K562 (cell line): ENCODE data around the gene TJAP1. TPM values are rescaled to one million over a fixed set of nuclear protein-coding genes. Genes with fewer than 3 reads are reported as not detected.

Experiments used
- ATF2 ChIP-seq: sonication (generic); formaldehyde crosslinking; IDR thresholded peaks from 2 replicates; pipeline ENCODE4 v1.8.1; 2022; ENCODE audit warnings: missing genetic modification reagents
- CEBPG ChIP-seq, 3 experiments: fragments of 200-800 bp in 1 of 3; sonication (Bioruptor generic) in 1 of 3; sonication (generic) in 1 of 3; formaldehyde crosslinking in 1 of 3; IDR thresholded peaks in 2 of 3; conservative IDR thresholded peaks in 1 of 3; 2 replicates each; pipeline versions ENCODE4 v1.6.1 to v1.8.0; 2016 to 2022; ENCODE audit warnings: missing compliant biosample characterization in 2 of 3, missing genetic modification characterization in 2 of 3, mild to moderate bottlenecking in 1 of 3, missing genetic modification reagents in 1 of 3
- CHD2 ChIP-seq: IDR thresholded peaks from 2 replicates; pipeline ENCODE4 v1.6.1; 2011; ENCODE audit warnings: low read depth, low read length
- E2F4 ChIP-seq: sonication (generic); formaldehyde crosslinking; IDR thresholded peaks from 2 replicates; pipeline ENCODE4 v1.8.0; 2022; ENCODE audit warnings: mild to moderate bottlenecking, low read depth, missing genetic modification reagents
- ERF ChIP-seq: fragments of 450-650 bp; formaldehyde crosslinking; IDR thresholded peaks from 2 replicates; pipeline ENCODE4 v1.4.0; 2020; ENCODE audit warnings: mild to moderate bottlenecking, mixed read lengths
- FUS ChIP-seq: fragments of 200-400 bp; formaldehyde crosslinking; optimal IDR thresholded peaks from 2 replicates; pipeline ENCODE3; 2017; ENCODE audit warnings: low read depth, low read length
- GABPA ChIP-seq: fragments of 200-800 bp; sonication (Bioruptor generic); conservative IDR thresholded peaks from 2 replicates; pipeline ENCODE4 v1.6.1; 2016; ENCODE audit warnings: low read depth, missing genetic modification characterization, missing compliant biosample characterization
- RREB1 ChIP-seq: fragments of 250-450 bp; sonication (Bioruptor Pico); IDR thresholded peaks from 2 replicates; pipeline ENCODE4 v1.4.0; 2020
- SETDB1 ChIP-seq: IDR thresholded peaks from one replicate; pipeline ENCODE4 v1.6.1; 2012; ENCODE audit warnings: low read length, control low read depth, inconsistent platforms
- TCF3 ChIP-seq: sonication (generic); formaldehyde crosslinking; IDR thresholded peaks from 2 replicates; pipeline ENCODE4 v1.4.0; 2020; ENCODE audit warnings: mild to moderate bottlenecking, missing genetic modification reagents
- ZNF224 ChIP-seq: sonication (generic); formaldehyde crosslinking; IDR thresholded peaks from 2 replicates; pipeline ENCODE4 v1.8.0; 2022; ENCODE audit warnings: mild to moderate bottlenecking, missing genetic modification reagents
- ZNF263 ChIP-seq: sonication (generic); formaldehyde crosslinking; IDR thresholded peaks from 2 replicates; pipeline ENCODE4 v1.8.0; 2022; ENCODE audit warnings: mild to moderate bottlenecking, missing genetic modification reagents, borderline replicate concordance
- ZNF79 ChIP-seq: fragments of 250-450 bp; sonication (Bioruptor Pico); IDR thresholded peaks from 2 replicates; pipeline ENCODE4 v1.4.0; 2020; ENCODE audit warnings: low read depth, mild to moderate bottlenecking, moderate library complexity
- polyA plus RNA-seq, 8 experiments: library from polyadenylated mRNA; depleted of rRNA in 4 of 8; stranded (reverse) in 5 of 8; unstranded in 3 of 8; fragments of >200 nt; fragmentation: Nextera tagmentation in 2 of 8; fragmentation: Illumina TruSeq in 1 of 8; extraction: Ambion mirVana in 2 of 8; extraction: Trizol in 1 of 8; gene quantifications; 2 replicates each; pipeline versions ENCODE4 v1.2.1 to v1.2.3, GENCODE V29; 2011 to 2014; ENCODE audit warnings: inconsistent platforms in 1 of 8, missing spikeins in 1 of 8
- total RNA-seq, 7 experiments: library from RNA; depleted of rRNA in 6 of 7; stranded (reverse); fragments of >200 nt in 6 of 7; fragmentation: Illumina TruSeq in 2 of 7; extraction: Trizol in 2 of 7; gene quantifications; 2 replicates each; pipeline versions ENCODE4 v1.2.1 to v1.2.3, GENCODE V29; 2011 to 2021; ENCODE audit warnings: low replicate concordance in 1 of 7
- TF ChIP-seq, protein P1 (sequence below): fragments of 450-650 bp; IDR thresholded peaks from 2 replicates; pipeline ENCODE4 v1.6.1; 2016; ENCODE audit warnings: low read depth, mild to moderate bottlenecking, moderate library complexity
- TF ChIP-seq, protein P2 (sequence below): fragments of 250-450 bp; sonication (Bioruptor Pico); IDR thresholded peaks from 2 replicates; pipeline ENCODE4 v1.8.0; 2021; ENCODE audit warnings: moderate library complexity, mild to moderate bottlenecking, inconsistent platforms

TJAP1 gene
- total and polyA plus RNA-seq, 9 of the 15 experiments (the other 6 are each of a cell fraction or from before 2014, with no cell fraction given): 0.06 to 35.8 (median 16.2) TPM

GRCh38 chr6:43477235-43478007 lies at the start of gene TJAP1 (continued):
- no peak for TF ChIP-seq RREB1
- TF ChIP-seq CEBPG (CRISPR knock-in tag; IDR thresholded peaks at IDR 0.05): no peak
- TF ChIP-seq CEBPG (tag; conservative IDR thresholded peaks at IDR 0.05 in 1 of 2, IDR thresholded peaks at IDR 0.05 in 1 of 2): no peak
- TF ChIP-seq CHD2: peak; percentile 55
- no peak for TF ChIP-seq ZNF224 (CRISPR knock-in tag)
- TF ChIP-seq ZNF79: no peak
- TF ChIP-seq, protein P1, sequence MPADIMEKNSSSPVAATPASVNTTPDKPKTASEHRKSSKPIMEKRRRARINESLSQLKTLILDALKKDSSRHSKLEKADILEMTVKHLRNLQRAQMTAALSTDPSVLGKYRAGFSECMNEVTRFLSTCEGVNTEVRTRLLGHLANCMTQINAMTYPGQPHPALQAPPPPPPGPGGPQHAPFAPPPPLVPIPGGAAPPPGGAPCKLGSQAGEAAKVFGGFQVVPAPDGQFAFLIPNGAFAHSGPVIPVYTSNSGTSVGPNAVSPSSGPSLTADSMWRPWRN: no peak
- TF ChIP-seq ZNF263 (CRISPR knock-in tag): peak; percentile 14; the same call in 1 of the 2 replicates
- no peak for TF ChIP-seq GABPA (tag)
- TF ChIP-seq E2F4 (CRISPR knock-in tag): peak; percentile 88
- TF ChIP-seq, protein P2, sequence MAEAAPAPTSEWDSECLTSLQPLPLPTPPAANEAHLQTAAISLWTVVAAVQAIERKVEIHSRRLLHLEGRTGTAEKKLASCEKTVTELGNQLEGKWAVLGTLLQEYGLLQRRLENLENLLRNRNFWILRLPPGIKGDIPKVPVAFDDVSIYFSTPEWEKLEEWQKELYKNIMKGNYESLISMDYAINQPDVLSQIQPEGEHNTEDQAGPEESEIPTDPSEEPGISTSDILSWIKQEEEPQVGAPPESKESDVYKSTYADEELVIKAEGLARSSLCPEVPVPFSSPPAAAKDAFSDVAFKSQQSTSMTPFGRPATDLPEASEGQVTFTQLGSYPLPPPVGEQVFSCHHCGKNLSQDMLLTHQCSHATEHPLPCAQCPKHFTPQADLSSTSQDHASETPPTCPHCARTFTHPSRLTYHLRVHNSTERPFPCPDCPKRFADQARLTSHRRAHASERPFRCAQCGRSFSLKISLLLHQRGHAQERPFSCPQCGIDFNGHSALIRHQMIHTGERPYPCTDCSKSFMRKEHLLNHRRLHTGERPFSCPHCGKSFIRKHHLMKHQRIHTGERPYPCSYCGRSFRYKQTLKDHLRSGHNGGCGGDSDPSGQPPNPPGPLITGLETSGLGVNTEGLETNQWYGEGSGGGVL (CRISPR knock-in tag): no peak
- no peak for TF ChIP-seq TCF3 (CRISPR knock-in tag)
- TF ChIP-seq FUS: no peak
- TF ChIP-seq ERF (CRISPR knock-in tag): no peak
- TF ChIP-seq ATF2 (CRISPR knock-in tag): no peak
- TF ChIP-seq SETDB1: no peak
